ENCODE results near the gene RABGAP1L. TPM values are rescaled to one million over a fixed set of nuclear protein-coding genes. Genes with fewer than 3 reads are reported as not detected.

The RABGAP1L gene
- total RNA-seq, 1 experiment from 2014 or later, result 29.3 TPM

DNA sequence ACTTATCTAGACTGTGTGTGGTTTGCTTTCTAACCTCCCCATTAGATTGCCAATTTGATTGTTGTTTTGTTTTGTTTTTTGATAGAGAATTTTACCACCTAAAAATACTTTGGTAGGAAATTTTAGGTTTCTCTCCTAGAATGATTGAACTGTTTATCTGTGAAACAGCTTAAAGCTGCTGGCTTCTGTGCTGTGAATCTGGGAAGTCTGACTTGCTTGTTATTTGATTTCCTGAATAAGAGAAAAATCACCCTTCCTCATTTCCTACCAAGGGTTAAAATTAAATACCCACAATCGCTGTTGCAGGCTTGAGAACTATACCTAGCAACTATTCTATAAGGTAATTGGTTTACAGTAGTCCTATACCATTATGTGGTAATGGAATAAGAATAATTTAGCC is 641.6 kb downstream of the RABGAP1L start:
- Histone ChIP-seq H3K4me3 (replicated peaks in 1 of 2; ENCODE audit: low read depth in 1 of 2, low read length in 2 of 2) (no peak overlapping the region), H3K9ac (ENCODE audit: low read length) (no peak overlapping the region), H3K4me1 (ENCODE audit: control insufficient read depth in 1 of 2, insufficient read depth in 2 of 2, low read length in 2 of 2) (peaks cover 0 to under 1% of the 10 kb centered on the region in 2 experiments; a peak in 1 of 4 replicates), H3K27ac (ENCODE audit: low read depth, low read length) (no peak overlapping the region), H3K79me2 (ENCODE audit: insufficient read depth, low read length) (no peaks in the 10 kb centered on the region), H3K9me2 (ENCODE audit: insufficient read depth) (no peaks in the 10 kb centered on the region), H3K27me3 (ENCODE audit: insufficient read depth, low read length) (no peaks in the 10 kb centered on the region), H2AFZ (ENCODE audit: low read depth, low read length, poor library complexity, severe bottlenecking) (no peak overlapping the region), H3K4me2 (ENCODE audit: low read length) (no peak overlapping the region), H4K20me1 (ENCODE audit: insufficient read depth) (no peaks in the 10 kb centered on the region), H3K9me3 (ENCODE audit: control insufficient read depth in 1 of 2, insufficient read depth in 1 of 2, low read depth in 1 of 2, low read length in 2 of 2) (no peaks in the 10 kb centered on the region), H3K36me3 (ENCODE audit: control insufficient read depth in 1 of 2, insufficient read depth in 2 of 2, low read length in 2 of 2) (no peaks in the 10 kb centered on the region)
- no TSS peak for BruUV-seq (replicated peaks)
- CTCF ChIA-PET, result no interaction called here
- no peak for TF ChIP-seq ZFX (IDR thresholded peaks at IDR 0.05)
- no peak for TF ChIP-seq CEBPB (IDR thresholded peaks at IDR 0.05; ENCODE audit: low read depth)
- no peak for TF ChIP-seq RAD21 (IDR thresholded peaks at IDR 0.05; ENCODE audit: low read depth)
- TF ChIP-seq ZNF274 (IDR thresholded peaks at IDR 0.05; ENCODE audit: low read depth, low read length), result no peak
- TF ChIP-seq MAX (IDR thresholded peaks at IDR 0.05), result no peak
- TF ChIP-seq JUND (IDR thresholded peaks at IDR 0.05), result no peak
- no peak for TF ChIP-seq REST (IDR thresholded peaks at IDR 0.05; ENCODE audit: low read depth)
- TF ChIP-seq POLR2A (IDR thresholded peaks at IDR 0.05; ENCODE audit: borderline replicate concordance, extremely low read depth, insufficient read depth, insufficient read length), result no peak
- TF ChIP-seq POLR2AphosphoS5 (IDR thresholded peaks at IDR 0.05; ENCODE audit: low read depth, low read length), result no peak
- TF ChIP-seq, protein P1, sequence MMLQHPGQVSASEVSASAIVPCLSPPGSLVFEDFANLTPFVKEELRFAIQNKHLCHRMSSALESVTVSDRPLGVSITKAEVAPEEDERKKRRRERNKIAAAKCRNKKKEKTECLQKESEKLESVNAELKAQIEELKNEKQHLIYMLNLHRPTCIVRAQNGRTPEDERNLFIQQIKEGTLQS (IDR thresholded peaks at IDR 0.05), result no peak
- TF ChIP-seq YY1 (IDR thresholded peaks at IDR 0.05; ENCODE audit: extremely low read depth, insufficient replicate concordance, low read depth, low read length), result no peak
- TF ChIP-seq ELF1 (IDR thresholded peaks at IDR 0.05; ENCODE audit: borderline replicate concordance, low read depth), result no peak
- POLR2A ChIA-PET, result no interaction called here
- ATAC-seq, result no peak
- DNase-seq (ENCODE audit: low read depth, low spot score), result no peak
- intact Hi-C loops (cut with micrococcal nuclease), result no loop called here
- RAD21 ChIA-PET (ENCODE audit: low non-redundant PET in 1 of 2, low total read pairs in 2 of 2, uncharacterized antibody in 2 of 2, unreplicated experiment in 2 of 2), result no interaction called here

Data from HCT116 (cell line).